ENCODE results near the gene PDCD4. TPM values are rescaled to one million over a fixed set of nuclear protein-coding genes. Genes with fewer than 3 reads are reported as not detected.

The PDCD4 gene
- total RNA-seq, 1 donor from 2014 or later = 90.3 TPM

DNA sequence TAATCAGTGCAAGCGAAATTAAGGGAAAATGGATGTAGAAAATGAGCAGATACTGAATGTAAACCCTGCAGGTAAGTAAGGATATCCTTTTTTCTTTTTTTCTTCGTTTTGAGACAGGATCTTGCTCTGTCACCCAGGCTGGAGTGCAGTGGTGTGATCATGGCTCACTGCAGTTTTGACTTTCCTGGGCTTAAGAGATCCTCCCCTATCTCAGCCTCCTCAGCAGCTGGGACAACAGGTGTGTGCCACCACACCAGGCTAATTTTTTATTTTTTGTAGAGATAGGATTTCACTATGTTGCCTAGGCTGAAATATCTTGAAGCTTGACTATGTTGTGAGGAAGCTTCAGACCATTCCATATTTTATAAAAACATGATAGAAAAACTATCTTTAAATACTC lies 4.3 kb downstream of the PDCD4 start:
- no peak overlapping the region for H3K4me3 ChIP-seq (ENCODE audit: low read length in 3 of 3)
- H3K9ac ChIP-seq (ENCODE audit: low read depth in 1 of 3, low read length in 3 of 3) = no peak overlapping the region
- peaks cover 0 to 19% (median 17%) of the 10 kb centered on the region in 3 donors for H3K36me3 ChIP-seq (ENCODE audit: control insufficient read depth in 3 of 3, insufficient read depth in 3 of 3, low read length in 3 of 3)
- no peak overlapping the region for H3K27ac ChIP-seq (ENCODE audit: low read depth, low read length)
- H3K27me3 ChIP-seq (ENCODE audit: control insufficient read depth in 3 of 3, insufficient read depth in 3 of 3, low read length in 3 of 3) = no peaks in the 10 kb centered on the region
- peaks cover 3 to 12% (median 4%) of the 10 kb centered on the region in 3 donors for H3K4me1 ChIP-seq (ENCODE audit: control insufficient read depth in 3 of 3, insufficient read depth in 3 of 3, low read length in 3 of 3)
- H3K9me3 ChIP-seq (ENCODE audit: control insufficient read depth in 3 of 3, low read length in 3 of 3) = no peaks in the 10 kb centered on the region

DNA sequence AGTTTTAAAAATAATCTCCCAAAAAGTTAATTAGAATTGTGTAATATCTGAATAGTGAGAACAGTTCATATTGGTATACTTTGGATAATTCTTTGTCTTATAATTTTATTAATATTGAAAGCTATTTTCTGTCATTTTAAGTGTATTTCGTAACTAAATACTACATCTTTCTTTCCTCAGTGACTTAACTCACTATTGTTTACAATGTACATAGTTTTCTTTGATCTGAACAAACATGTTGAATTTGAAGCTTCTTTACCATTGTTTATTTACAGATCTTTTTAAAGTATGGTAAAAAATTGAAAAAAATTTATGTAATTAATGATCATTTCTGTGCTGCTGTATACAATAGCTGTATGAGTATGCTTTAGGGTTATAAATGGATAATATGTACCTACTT lies 5.1 kb downstream of the PDCD4 start:
- no peak overlapping the region for H3K4me3 ChIP-seq (ENCODE audit: low read length in 3 of 3)
- peaks cover 0 to 8% (median 0%) of the 10 kb centered on the region in 3 donors for H3K4me1 ChIP-seq (ENCODE audit: control insufficient read depth in 3 of 3, insufficient read depth in 3 of 3, low read length in 3 of 3)
- no peaks in the 10 kb centered on the region for H3K9me3 ChIP-seq (ENCODE audit: control insufficient read depth in 3 of 3, low read length in 3 of 3)
- H3K36me3 ChIP-seq (ENCODE audit: control insufficient read depth in 3 of 3, insufficient read depth in 3 of 3, low read length in 3 of 3) = peaks cover 3 to 24% (median 22%) of the 10 kb centered on the region in 3 donors
- H3K27me3 ChIP-seq (ENCODE audit: control insufficient read depth in 3 of 3, insufficient read depth in 3 of 3, low read length in 3 of 3) = no peaks in the 10 kb centered on the region
- H3K27ac ChIP-seq (ENCODE audit: low read depth, low read length) = no peak overlapping the region
- H3K9ac ChIP-seq (ENCODE audit: low read depth in 1 of 3, low read length in 3 of 3) = no peak overlapping the region

DNA sequence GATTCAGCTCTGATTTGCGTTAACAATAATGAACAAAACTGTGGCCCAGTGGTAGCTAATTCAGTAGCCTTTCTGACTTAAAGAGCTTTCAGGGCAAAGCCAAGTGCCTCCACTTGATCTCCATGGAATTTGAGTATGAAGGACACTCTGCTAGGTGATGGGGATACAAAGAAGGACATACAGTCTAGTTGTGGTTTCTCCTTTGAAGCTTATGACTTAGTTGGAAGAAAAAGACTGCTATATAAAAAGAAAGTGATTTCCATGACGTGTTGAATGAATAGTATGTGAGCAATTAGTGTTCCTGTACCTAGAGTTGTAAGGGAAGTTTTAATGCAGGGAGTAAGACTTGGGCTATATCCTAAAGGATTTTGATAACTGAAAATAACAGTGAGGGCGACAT lies 8.3 kb downstream of the PDCD4 start:
- Histone ChIP-seq H3K4me1 (ENCODE audit: control insufficient read depth in 3 of 3, insufficient read depth in 3 of 3, low read length in 3 of 3) (peaks cover 0 to 4% (median 0%) of the 10 kb centered on the region in 3 donors), H3K4me3 (ENCODE audit: low read length in 3 of 3) (no peak overlapping the region), H3K9me3 (ENCODE audit: control insufficient read depth in 3 of 3, low read length in 3 of 3) (no peaks in the 10 kb centered on the region), H3K27me3 (ENCODE audit: control insufficient read depth in 3 of 3, insufficient read depth in 3 of 3, low read length in 3 of 3) (no peaks in the 10 kb centered on the region), H3K36me3 (ENCODE audit: control insufficient read depth in 3 of 3, insufficient read depth in 3 of 3, low read length in 3 of 3) (peaks cover 3 to 35% (median 32%) of the 10 kb centered on the region in 3 donors), H3K27ac (ENCODE audit: low read depth, low read length) (no peak overlapping the region), H3K9ac (ENCODE audit: low read depth in 1 of 3, low read length in 3 of 3) (peak overlapping the region in 1 of 3 donors; percentile 2)

DNA sequence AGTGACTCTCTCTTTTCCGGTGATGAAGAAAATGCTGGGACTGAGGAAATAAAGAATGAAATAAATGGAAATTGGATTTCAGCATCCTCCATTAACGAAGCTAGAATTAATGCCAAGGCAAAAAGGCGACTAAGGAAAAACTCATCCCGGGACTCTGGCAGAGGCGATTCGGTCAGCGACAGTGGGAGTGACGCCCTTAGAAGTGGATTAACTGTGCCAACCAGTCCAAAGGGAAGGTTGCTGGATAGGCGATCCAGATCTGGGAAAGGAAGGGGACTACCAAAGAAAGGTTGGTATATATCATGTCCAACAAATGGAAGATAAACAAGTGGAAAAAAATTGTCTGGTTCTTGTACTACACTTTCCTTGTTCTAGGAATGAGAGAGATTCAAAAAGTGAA lies 9.5 kb downstream of the PDCD4 start:
- H3K4me3 ChIP-seq (ENCODE audit: low read length in 3 of 3) = no peak overlapping the region
- H3K9me3 ChIP-seq (ENCODE audit: control insufficient read depth in 3 of 3, low read length in 3 of 3) = no peaks in the 10 kb centered on the region
- H3K4me1 ChIP-seq (ENCODE audit: control insufficient read depth in 3 of 3, insufficient read depth in 3 of 3, low read length in 3 of 3) = peaks cover 0 to 4% (median 0%) of the 10 kb centered on the region in 3 donors
- peaks cover 3 to 35% (median 35%) of the 10 kb centered on the region in 3 donors for H3K36me3 ChIP-seq (ENCODE audit: control insufficient read depth in 3 of 3, insufficient read depth in 3 of 3, low read length in 3 of 3)
- no peak overlapping the region for H3K27ac ChIP-seq (ENCODE audit: low read depth, low read length)
- no peak overlapping the region for H3K9ac ChIP-seq (ENCODE audit: low read depth in 1 of 3, low read length in 3 of 3)
- H3K27me3 ChIP-seq (ENCODE audit: control insufficient read depth in 3 of 3, insufficient read depth in 3 of 3, low read length in 3 of 3) = no peaks in the 10 kb centered on the region

DNA sequence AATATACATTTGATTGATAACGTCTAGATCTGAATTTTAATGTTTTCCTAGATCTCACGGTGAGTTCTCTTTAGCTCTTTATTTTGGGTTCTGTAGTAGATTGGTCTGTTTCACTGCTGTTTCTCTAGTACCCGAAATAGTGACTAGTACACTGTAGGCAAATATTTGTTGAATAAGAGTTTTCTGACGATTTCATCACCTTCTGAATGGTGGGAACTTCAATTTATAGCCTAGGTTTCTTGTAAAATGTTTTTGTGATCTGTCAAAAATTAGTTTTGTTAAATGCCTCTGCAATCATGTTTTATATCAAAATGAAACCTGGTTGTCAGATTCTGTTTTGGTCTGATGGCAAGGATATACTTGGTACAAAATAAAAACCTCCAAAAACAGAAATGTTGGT lies 10.2 kb downstream of the PDCD4 start:
- H3K36me3 ChIP-seq (ENCODE audit: control insufficient read depth in 3 of 3, insufficient read depth in 3 of 3, low read length in 3 of 3) = peaks cover 3 to 36% (median 34%) of the 10 kb centered on the region in 3 donors
- H3K4me1 ChIP-seq (ENCODE audit: control insufficient read depth in 3 of 3, insufficient read depth in 3 of 3, low read length in 3 of 3) = peaks cover 0 to 4% (median 0%) of the 10 kb centered on the region in 3 donors
- H3K4me3 ChIP-seq (ENCODE audit: low read length in 3 of 3) = no peak overlapping the region
- no peaks in the 10 kb centered on the region for H3K27me3 ChIP-seq (ENCODE audit: control insufficient read depth in 3 of 3, insufficient read depth in 3 of 3, low read length in 3 of 3)
- H3K9ac ChIP-seq (ENCODE audit: low read depth in 1 of 3, low read length in 3 of 3) = no peak overlapping the region
- H3K27ac ChIP-seq (ENCODE audit: low read depth, low read length) = no peak overlapping the region
- H3K9me3 ChIP-seq (ENCODE audit: control insufficient read depth in 3 of 3, low read length in 3 of 3) = no peaks in the 10 kb centered on the region

DNA sequence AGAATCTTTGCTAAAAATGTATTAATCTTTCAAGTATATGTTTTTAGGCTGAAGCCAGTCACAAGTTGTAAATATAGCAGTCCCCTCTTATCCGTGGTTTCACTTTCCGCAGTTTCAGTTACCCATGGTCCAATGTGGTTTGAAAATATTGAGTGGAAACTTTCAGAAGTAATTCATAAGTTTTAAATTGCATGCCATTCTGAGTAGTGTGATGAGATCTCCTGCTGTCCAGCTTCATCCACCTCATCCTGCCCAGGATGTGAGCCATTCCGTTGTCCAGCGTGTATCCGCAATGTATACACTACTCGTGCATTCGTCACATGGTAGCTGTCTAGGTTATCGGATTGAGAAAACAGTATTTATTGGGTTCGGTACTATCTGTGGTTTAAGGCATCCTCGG lies 12.2 kb downstream of the PDCD4 start:
- Histone ChIP-seq H3K4me1 (ENCODE audit: control insufficient read depth in 3 of 3, insufficient read depth in 3 of 3, low read length in 3 of 3) (peaks cover 0 to 4% (median 0%) of the 10 kb centered on the region in 3 donors), H3K27ac (ENCODE audit: low read depth, low read length) (no peak overlapping the region), H3K27me3 (ENCODE audit: control insufficient read depth in 3 of 3, insufficient read depth in 3 of 3, low read length in 3 of 3) (no peaks in the 10 kb centered on the region), H3K36me3 (ENCODE audit: control insufficient read depth in 3 of 3, insufficient read depth in 3 of 3, low read length in 3 of 3) (peaks cover 3 to 27% (median 24%) of the 10 kb centered on the region in 3 donors), H3K4me3 (ENCODE audit: low read length in 3 of 3) (no peak overlapping the region), H3K9me3 (ENCODE audit: control insufficient read depth in 3 of 3, low read length in 3 of 3) (no peaks in the 10 kb centered on the region), H3K9ac (ENCODE audit: low read depth in 1 of 3, low read length in 3 of 3) (no peak overlapping the region)

DNA sequence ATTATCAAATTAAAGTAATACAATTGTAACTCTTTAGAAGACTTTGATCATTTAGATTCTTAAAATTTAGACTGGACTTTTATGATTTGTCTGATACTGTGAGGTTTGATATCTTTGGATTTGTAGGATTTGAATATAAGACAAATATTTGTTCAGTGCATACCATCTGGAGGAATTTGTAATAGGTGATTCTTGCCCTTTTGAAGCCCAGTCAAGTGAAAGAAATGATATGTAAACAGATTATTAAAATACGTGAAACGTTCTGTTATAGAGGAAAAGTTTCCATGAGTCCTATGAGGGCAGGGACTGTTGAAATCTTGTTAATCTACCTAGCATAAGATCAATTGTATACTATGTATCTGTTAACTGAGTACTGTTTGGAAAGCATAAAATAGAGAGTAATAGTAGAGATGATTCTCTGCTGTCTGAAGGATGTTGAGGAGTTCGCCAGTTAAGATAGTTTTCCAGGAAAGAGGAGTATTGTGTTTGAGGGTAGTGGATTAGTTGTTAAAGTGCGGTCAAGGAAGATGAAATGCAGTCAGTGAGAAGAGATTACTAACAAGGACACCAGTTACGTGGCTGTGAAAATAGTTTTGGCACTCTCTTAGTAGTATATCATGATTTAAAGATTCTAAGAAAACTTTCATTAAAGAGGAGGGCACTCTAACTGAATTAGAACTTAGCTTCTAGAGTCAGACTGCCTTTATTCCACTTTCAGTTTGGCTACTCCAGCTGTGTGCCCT lies 14.4 kb downstream of the PDCD4 start:
- Histone ChIP-seq H3K9ac (ENCODE audit: low read depth in 1 of 3, low read length in 3 of 3) (no peak overlapping the region), H3K27me3 (ENCODE audit: control insufficient read depth in 3 of 3, insufficient read depth in 3 of 3, low read length in 3 of 3) (no peaks in the 10 kb centered on the region), H3K27ac (ENCODE audit: low read depth, low read length) (no peak overlapping the region), H3K4me3 (ENCODE audit: low read length in 3 of 3) (no peak overlapping the region), H3K9me3 (ENCODE audit: control insufficient read depth in 3 of 3, low read length in 3 of 3) (no peaks in the 10 kb centered on the region), H3K4me1 (ENCODE audit: control insufficient read depth in 3 of 3, insufficient read depth in 3 of 3, low read length in 3 of 3) (no peaks in the 10 kb centered on the region), H3K36me3 (ENCODE audit: control insufficient read depth in 3 of 3, insufficient read depth in 3 of 3, low read length in 3 of 3) (peaks cover 2 to 38% (median 29%) of the 10 kb centered on the region in 3 donors)

DNA sequence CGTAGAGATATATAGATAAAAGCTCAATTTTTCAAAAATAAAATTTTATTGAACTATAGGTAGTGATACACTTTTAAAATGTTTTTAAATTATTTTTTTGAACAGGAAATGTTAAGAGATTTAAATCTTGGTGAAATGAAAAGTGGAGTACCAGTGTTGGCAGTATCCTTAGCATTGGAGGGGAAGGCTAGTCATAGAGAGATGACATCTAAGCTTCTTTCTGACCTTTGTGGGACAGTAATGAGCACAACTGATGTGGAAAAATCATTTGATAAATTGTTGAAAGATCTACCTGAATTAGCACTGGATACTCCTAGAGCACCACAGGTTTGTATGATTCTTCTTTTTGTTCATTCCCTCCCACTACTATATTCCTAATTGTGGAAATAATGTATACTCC lies 15.8 kb downstream of the PDCD4 start:
- peaks cover 0 to 35% (median 25%) of the 10 kb centered on the region in 3 donors for H3K36me3 ChIP-seq (ENCODE audit: control insufficient read depth in 3 of 3, insufficient read depth in 3 of 3, low read length in 3 of 3)

DNA sequence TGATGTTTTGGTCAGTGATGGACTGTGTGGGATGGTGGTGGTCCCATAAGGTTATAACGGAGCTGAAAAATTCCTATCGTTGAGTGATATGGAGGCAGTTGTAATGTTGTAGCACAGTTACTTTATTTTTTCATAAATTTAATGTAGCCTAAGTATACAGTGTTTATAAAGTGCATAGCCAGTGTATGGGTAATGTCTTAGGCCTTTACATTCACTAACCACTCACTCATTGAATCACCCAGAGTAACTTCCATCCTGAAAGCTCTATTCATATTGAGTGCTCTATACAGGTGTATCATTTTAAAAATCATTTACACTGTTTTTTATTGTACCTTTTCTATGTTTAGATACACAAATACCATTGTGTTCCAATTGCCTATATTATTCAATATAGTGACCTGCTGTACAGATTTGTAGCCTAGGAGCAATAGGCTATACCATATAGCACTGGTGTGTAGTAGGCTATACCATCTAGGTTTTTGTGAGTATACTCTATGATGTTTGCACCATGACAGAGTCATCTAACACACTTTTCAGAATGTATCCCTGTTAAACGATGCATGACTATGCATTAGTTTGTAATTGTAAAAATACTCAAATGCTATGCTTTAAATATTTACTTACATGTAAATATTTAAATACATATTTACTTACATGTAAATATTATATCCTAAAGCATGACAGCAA lies 21.0 kb downstream of the PDCD4 start:
- Histone ChIP-seq H3K4me1 (ENCODE audit: control insufficient read depth in 3 of 3, insufficient read depth in 3 of 3, low read length in 3 of 3) (peaks cover 0 to 3% (median 0%) of the 10 kb centered on the region in 3 donors), H3K27ac (ENCODE audit: low read depth, low read length) (no peak overlapping the region), H3K9me3 (ENCODE audit: control insufficient read depth in 3 of 3, low read length in 3 of 3) (no peaks in the 10 kb centered on the region), H3K9ac (ENCODE audit: low read depth in 1 of 3, low read length in 3 of 3) (no peak overlapping the region), H3K4me3 (ENCODE audit: low read length in 3 of 3) (no peak overlapping the region), H3K36me3 (ENCODE audit: control insufficient read depth in 3 of 3, insufficient read depth in 3 of 3, low read length in 3 of 3) (peaks cover 6 to 35% (median 32%) of the 10 kb centered on the region in 3 donors), H3K27me3 (ENCODE audit: control insufficient read depth in 3 of 3, insufficient read depth in 3 of 3, low read length in 3 of 3) (no peaks in the 10 kb centered on the region)

More for the DNA sequence above, 15.8 kb downstream of the PDCD4 start:
- no peak overlapping the region for H3K27ac ChIP-seq (ENCODE audit: low read depth, low read length)
- H3K9me3 ChIP-seq (ENCODE audit: control insufficient read depth in 3 of 3, low read length in 3 of 3) = no peaks in the 10 kb centered on the region
- no peak overlapping the region for H3K9ac ChIP-seq (ENCODE audit: low read depth in 1 of 3, low read length in 3 of 3)
- H3K4me3 ChIP-seq (ENCODE audit: low read length in 3 of 3) = no peak overlapping the region
- H3K27me3 ChIP-seq (ENCODE audit: control insufficient read depth in 3 of 3, insufficient read depth in 3 of 3, low read length in 3 of 3) = no peaks in the 10 kb centered on the region
- no peaks in the 10 kb centered on the region for H3K4me1 ChIP-seq (ENCODE audit: control insufficient read depth in 3 of 3, insufficient read depth in 3 of 3, low read length in 3 of 3)

DNA sequence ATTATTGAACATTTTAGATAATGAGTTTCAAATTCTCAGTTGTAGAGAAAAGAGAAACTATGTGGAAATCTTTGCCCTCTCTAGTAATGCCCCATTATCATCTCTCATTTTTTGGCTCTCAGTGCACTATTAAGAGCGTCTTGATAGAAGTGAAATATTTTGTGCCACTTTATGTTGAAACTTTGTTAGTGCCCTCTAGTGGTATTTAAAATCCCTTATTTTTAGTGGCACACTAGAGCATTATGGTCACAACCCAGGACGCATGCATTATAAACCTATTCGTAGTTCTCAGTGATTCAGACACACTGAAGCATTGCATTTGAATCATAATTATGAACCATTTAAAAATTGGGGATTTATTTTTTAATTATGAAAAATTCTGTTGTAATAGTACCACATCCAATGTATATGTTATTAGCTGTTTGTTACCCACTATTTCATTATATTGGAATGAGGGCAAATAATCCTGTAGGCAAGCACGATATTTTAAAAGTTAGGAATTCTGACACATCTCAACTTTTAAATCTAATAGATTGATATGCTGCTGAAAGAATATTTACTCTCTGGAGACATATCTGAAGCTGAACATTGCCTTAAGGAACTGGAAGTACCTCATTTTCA lies 21.9 kb downstream of the PDCD4 start:
- H3K27ac ChIP-seq (ENCODE audit: low read depth, low read length) = no peak overlapping the region
- no peaks in the 10 kb centered on the region for H3K27me3 ChIP-seq (ENCODE audit: control insufficient read depth in 3 of 3, insufficient read depth in 3 of 3, low read length in 3 of 3)
- no peak overlapping the region for H3K4me3 ChIP-seq (ENCODE audit: low read length in 3 of 3)
- H3K9me3 ChIP-seq (ENCODE audit: control insufficient read depth in 3 of 3, low read length in 3 of 3) = no peaks in the 10 kb centered on the region
- H3K9ac ChIP-seq (ENCODE audit: low read depth in 1 of 3, low read length in 3 of 3) = no peak overlapping the region
- peaks cover 6 to 39% (median 32%) of the 10 kb centered on the region in 3 donors for H3K36me3 ChIP-seq (ENCODE audit: control insufficient read depth in 3 of 3, insufficient read depth in 3 of 3, low read length in 3 of 3)
- H3K4me1 ChIP-seq (ENCODE audit: control insufficient read depth in 3 of 3, insufficient read depth in 3 of 3, low read length in 3 of 3) = peaks cover 0 to 3% (median 0%) of the 10 kb centered on the region in 3 donors

All from skeletal muscle tissue (tissue), 4 donors.